ENCODE results near the gene MANEAL.

Gene MANEAL

GRCh38 chr1:37776946-37777516 is 16.6 kb upstream of the MANEAL start:
- no peak for DNase-seq
- in situ Hi-C loops (cut with HindIII; ENCODE audit: low pct_ligation_motif_present, low pct_unique_long_range_greater_than_20kb, low sequenced_read_pairs), result no loop called here

DNA sequence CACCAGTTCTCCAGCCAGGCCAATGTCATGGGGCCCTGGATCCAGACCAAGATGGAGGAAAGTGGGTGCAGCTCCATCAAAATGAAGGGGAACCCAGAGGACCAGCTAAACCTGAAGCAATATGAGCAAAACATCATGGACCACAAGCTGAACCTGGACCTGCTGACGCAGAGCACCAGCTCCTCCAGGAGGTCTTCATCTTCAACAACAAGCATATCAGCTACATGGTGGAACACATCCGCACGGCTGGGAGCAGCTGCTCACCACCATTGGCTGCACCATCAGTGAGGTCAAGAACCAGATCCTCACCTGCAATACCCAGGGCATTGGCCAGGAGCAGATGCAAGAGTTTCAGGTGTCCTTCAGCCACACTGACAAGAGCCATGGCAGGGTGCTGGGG is 15.0 kb upstream of the MANEAL start:
- no peak for DNase-seq
- in situ Hi-C loops (cut with HindIII; ENCODE audit: low pct_ligation_motif_present, low pct_unique_long_range_greater_than_20kb, low sequenced_read_pairs), result no loop called here

DNA sequence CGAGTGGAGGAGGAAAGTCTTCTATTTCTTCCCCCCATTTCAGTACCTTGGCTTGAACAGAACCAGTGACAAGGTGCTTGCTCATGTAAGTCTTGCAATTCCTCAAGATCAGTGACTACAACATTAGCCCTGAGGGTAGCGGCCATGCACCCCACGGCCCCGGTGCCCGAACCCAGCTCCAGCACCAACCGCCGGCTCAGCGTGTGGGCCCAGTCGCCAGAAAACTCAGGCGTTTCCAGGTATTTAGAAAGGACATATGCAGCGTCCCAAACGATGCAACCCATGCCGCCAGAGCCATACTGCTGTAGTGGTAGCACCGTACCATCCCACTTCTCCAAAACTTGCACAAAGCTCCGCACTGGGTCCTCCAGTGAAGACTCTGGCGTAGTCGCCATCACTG is 11.2 kb upstream of the MANEAL start:
- in situ Hi-C loops (cut with HindIII; ENCODE audit: low pct_ligation_motif_present, low pct_unique_long_range_greater_than_20kb, low sequenced_read_pairs), result no loop called here
- DNase-seq, result no peak

DNA sequence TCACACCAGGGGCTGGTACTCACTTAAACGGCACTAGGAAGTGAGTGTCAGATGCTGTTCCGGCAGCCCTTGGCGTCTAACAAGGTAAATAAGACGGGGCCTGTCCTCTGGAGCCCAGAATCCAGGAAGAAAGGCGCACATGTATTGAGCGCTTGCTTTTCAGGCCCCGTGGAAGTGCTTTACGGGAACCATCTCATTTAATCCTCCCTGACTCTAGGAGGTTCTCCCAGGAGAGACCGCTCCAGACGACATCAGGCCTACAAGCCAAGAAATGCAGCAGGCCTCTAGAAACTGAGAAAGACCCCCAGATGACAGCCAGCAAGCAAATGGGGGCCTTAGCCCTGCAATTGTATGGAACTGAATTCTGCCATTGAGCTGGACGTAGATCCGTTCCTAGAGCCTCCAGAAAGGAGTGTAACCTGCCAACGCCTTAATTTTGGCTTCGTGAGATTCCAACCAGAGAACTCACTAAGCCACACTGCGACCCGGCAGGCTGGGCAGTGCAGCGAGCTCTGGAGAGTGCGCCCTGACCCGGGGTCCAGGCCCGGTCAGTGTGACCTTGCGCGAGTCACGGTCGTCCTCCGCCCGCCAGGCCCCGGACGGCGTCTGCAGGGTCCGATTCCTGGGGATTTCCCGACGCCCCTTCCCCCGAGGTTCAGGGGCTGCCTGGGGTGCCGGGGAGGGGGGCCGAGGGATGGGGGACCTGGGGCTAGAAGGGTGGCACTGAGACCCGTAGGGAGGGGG is 532 bp upstream of the MANEAL start:
- in situ Hi-C loops (cut with HindIII; ENCODE audit: low pct_ligation_motif_present, low pct_unique_long_range_greater_than_20kb, low sequenced_read_pairs), result no loop called here

DNA sequence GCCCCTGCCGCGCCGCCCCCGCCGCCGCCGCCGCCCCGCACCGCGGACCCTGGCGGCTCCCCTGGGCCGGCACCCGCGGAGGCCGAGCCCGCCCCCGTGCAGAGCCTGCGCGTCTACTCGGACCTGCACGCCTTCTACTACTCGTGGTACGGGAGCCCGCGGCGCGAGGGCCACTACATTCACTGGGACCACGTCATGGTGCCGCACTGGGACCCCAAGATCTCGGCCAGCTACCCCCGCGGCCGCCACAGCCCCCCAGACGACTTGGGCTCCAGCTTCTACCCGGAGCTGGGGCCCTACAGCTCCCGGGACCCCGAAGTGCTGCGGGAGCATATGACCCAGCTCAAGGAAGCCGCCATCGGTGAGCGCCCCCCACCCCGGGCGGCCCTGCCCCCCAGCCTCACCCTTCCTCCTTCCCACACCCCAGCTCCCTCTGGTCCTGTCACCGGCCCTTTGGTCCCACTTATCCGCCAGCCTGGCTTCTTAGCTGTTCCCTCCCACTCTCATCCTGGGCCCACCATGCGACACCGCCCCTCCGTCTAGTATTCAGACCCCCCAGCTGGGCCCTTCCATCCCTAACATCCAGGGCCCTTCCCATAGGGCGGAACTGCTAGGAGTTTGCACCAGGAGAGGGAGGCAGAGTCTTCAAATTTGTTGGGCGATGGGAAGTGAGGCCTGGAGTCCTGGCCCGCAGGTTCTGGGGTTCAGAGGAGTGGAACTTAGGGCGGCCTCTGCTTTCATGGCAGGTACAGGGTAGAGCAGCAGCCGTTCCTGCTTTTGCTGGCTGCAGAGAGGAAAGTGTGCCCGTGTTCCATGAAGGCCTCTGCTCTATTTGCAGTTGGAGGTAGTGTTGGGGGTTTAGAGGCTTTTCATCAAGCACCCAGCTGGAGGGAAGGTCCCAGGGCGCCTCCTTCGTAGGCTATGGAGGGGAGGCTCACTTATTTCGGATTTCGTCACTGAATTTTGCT is 1.0 kb downstream of the MANEAL start:
- in situ Hi-C loops (cut with HindIII; ENCODE audit: low pct_ligation_motif_present, low pct_unique_long_range_greater_than_20kb, low sequenced_read_pairs), result no loop called here
- DNase-seq, result peak; percentile 23

More for the DNA sequence above, 532 bp upstream of the MANEAL start:
- no peak for DNase-seq

GRCh38 chr1:37795340-37796125 is 1.9 kb downstream of the MANEAL start:
- DNase-seq, result no peak
- in situ Hi-C loops (cut with HindIII; ENCODE audit: low pct_ligation_motif_present, low pct_unique_long_range_greater_than_20kb, low sequenced_read_pairs), result no loop called here

DNA sequence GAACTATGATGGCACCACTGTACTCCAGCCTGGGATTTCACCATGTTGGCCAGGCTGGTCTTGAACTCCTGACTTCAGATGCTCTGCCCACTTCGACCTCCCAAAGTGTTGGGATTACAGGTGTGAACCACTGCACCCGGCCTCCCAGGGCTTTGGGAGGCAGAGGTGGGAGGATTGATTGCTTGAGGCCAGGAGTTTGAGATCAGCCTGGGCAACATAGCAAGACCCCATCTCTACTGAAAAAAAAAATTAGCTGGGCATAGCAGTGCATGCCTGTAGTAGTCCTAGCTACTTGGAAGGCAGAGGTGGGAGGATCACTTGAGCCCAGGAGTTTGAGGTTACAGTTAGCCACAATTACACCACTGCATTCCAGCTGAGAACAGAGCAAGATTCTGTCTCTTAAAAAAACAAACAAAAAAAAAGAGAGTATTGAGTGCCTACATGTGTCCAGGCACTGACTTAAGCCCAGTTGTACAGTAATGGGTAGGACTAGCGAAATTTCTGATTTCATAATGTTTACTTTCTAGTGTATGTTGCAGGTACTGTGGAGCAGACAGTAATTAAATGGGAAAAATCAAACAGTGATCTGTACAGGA is 4.2 kb downstream of the MANEAL start:
- DNase-seq, result no peak
- in situ Hi-C loops (cut with HindIII; ENCODE audit: low pct_ligation_motif_present, low pct_unique_long_range_greater_than_20kb, low sequenced_read_pairs), result no loop called here

GRCh38 chr1:37802439-37802838 is 8.8 kb downstream of the MANEAL start:
- in situ Hi-C loops (cut with HindIII; ENCODE audit: low pct_ligation_motif_present, low pct_unique_long_range_greater_than_20kb, low sequenced_read_pairs), result no loop called here

GRCh38 chr1:37807220-37807554 is 13.5 kb downstream of the MANEAL start:
- DNase-seq, result peak; percentile 10
- in situ Hi-C loops (cut with HindIII; ENCODE audit: low pct_ligation_motif_present, low pct_unique_long_range_greater_than_20kb, low sequenced_read_pairs), result no loop called here

More at GRCh38 chr1:37802439-37802838, 8.8 kb downstream of the MANEAL start:
- no peak for DNase-seq

DNA sequence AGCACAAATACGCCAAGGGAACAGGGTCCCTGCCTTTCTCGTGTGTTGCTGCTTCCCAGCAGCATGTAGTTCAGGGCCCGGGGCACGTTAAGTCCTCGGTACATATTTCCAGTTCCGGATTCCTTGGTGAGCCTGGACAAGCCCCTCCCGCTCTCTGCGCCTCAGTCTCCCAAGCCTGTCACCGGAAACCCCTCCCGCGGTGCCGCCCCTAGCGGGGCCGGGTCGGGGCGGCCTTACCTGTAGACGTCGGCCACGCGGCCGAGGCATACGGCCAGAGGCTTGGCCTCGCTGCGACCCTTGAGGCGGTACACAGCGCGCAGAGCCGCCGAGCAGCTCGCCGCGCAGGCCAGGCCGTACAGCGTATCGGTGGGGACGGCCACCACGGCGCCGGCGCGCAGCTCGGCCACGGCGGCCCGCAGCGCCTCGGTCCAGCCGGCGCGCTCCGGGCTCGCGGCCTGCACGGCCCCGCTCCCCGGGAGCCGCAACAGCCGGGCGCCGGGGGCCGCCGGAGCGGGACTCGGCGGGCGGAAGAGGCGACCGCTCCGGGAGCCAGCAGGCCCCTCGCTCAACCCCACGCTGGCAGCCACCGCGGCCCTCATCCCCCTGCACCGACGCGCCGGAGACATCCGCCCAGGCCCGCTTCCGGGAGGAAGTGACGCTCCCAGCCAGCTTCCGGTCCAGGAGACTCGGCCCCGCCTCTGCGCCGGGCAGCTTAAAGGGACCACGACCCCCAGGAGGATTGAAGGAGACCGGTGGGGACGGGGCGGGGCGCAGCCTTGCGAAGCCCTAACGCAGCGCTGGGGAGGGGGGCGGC is 14.1 kb downstream of the MANEAL start, which contains the start of the genes C1orf122 and YRDC:
Gene C1orf122, plus strand, starts transcription at position 236 of the 814 bp plus-strand sequence. CDS start 615 bp downstream, outside the sequence.
Gene YRDC, minus strand, starts transcription at position 654 of the 814 bp plus-strand sequence. Its CDS starts 28 bp downstream, at position 626.
- in situ Hi-C loops (cut with HindIII; ENCODE audit: low pct_ligation_motif_present, low pct_unique_long_range_greater_than_20kb, low sequenced_read_pairs), result no loop called here
- DNase-seq, result peak; percentile 91

- in situ Hi-C loops (cut with HindIII; ENCODE audit: low pct_ligation_motif_present, low pct_unique_long_range_greater_than_20kb, low sequenced_read_pairs), result no loop called here
- DNase-seq, result peak; percentile 80
Measured at GRCh38 chr1:37808369-37809319, 15.0 kb downstream of the MANEAL start.

DNA sequence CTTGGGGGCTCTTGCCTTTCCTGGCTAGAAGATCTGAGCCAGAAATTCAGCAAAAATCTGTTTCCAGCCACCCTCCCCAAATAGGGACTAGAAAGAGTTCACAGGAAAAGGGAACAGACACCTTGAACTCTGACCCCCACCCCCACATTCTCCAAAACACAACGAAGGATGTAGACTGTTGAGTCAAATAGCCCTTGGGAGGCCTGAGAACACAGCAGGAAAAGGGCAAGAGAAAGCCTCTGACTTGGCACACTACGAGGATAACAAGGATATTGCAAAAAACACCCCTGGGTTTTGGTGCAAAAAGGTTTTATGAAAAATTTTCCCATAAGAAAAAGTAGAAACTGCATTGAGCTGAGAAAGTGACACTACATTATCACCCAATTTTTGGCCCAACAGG is 16.3 kb downstream of the MANEAL start:
- in situ Hi-C loops (cut with HindIII; ENCODE audit: low pct_ligation_motif_present, low pct_unique_long_range_greater_than_20kb, low sequenced_read_pairs), result no loop called here

DNA sequence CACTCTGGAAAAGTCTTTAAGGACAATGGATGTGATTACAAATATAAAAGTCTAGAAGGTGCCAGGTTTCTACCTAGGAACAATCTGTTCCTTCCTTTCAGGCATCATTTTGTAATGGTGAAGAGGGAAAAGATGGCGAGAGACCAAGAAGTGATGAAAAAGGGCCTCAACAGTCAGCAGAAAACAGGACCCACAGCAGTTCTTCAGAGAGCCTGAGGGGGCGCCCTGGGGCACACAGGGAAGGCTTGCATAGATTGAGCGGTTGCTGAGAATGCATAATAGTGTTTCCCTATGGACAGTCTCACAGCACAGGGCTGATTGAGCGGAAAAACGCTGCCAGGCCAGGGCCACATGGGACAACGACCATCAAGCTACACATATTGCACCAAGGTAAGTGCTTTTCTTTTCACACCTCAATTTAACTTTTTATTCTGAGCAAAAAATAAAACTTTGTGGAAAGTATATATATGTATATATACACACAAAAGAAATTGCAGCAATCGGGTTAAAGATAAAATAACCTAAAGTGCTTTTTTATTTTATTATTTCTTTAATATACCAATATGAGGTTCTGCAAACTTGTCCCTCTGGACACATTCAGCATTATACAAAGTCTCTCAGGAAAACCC is 17.5 kb downstream of the MANEAL start:
- peak; percentile 78 for DNase-seq
- in situ Hi-C loops (cut with HindIII; ENCODE audit: low pct_ligation_motif_present, low pct_unique_long_range_greater_than_20kb, low sequenced_read_pairs), result no loop called here

More for the DNA sequence above, 16.3 kb downstream of the MANEAL start:
- DNase-seq, result no peak

DNA sequence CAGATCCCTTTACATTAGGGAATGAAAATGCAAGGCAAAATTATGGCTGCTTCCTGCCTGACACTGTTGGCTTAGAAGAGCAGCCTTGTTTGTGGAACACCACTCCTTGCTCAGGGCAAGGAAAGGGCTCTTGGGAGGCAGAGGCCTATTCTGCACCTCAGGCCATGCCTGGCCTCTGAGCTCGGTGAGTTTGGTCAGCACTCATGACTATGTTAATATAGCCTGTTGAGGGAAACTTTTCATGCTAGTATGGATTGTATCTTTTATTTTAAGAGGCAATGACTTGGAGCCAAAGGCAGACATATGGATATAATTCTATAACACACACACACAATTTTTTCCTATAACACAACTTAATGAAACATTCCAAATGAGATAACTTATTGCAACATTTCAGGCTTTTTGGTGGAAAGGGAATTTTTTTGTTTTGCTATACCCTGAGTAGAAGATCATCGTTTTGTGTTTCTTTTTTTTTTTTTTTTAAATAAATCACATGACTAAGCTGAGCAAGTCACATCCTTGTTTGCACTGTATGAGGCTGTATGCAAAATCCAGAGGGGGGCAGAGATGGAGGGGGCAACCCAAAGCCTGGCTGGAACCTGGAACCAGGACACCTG is 20.0 kb downstream of the MANEAL start:
- in situ Hi-C loops (cut with HindIII; ENCODE audit: low pct_ligation_motif_present, low pct_unique_long_range_greater_than_20kb, low sequenced_read_pairs), result no loop called here
- DNase-seq, result no peak

DNA sequence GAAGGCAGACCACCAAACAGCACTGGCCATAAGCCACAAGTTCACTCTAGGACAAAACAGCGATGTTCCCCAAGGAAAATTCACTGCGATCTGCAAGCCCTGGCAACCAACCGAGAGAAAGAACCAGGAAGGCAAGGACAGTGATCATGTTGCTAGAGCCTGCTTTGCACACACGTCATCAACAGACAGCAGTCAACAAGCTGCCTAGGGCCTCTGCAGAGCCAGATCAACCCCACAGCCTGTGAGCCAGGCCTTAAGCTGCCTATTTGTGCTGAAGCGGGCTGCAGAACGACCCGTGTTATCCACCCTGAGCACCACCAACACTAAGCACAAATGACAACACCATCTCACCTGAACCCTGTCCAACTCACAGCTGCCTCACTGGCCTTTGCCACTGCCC is 20.6 kb downstream of the MANEAL start:
- in situ Hi-C loops (cut with HindIII; ENCODE audit: low pct_ligation_motif_present, low pct_unique_long_range_greater_than_20kb, low sequenced_read_pairs), result no loop called here
- DNase-seq, result no peak
